ENCODE results near the gene HTT. TPM values are rescaled to one million over a fixed set of nuclear protein-coding genes. Genes with fewer than 3 reads are reported as not detected.
A peak's percentile ranks its signal among the peaks of the same experiment; 100 is the strongest.

Gene HTT
- 30.0 TPM for polyA plus RNA-seq (2013, experiment 1 of 2)
- 20.5 TPM for polyA plus RNA-seq (2013, experiment 2 of 2)

GRCh38 chr4:3074078-3074845 is at the start of gene HTT, which contains the start of gene HTT-AS:
HTT (plus strand) TSS chr4:3074681; CDS start chr4:3074826, 145 bp downstream.
HTT-AS (minus strand) TSS chr4:3074538.
- no peaks in the 10 kb centered on the region for H3K9me3 ChIP-seq (ENCODE audit: control insufficient read depth, low read length)
- peak within 1 kb of the TSS; percentile 96 for H3K27ac ChIP-seq (ENCODE audit: low read depth, low read length, severe bottlenecking)
- no peaks in the 10 kb centered on the region for H3K4me1 ChIP-seq (ENCODE audit: control insufficient read depth, insufficient read depth, low read length, poor library complexity, severe bottlenecking)
- peak within 1 kb of the TSS; percentile 64 for H3K4me3 ChIP-seq (ENCODE audit: extremely low read depth, insufficient read depth, low read length, poor library complexity, severe bottlenecking)
- H3K36me3 ChIP-seq (ENCODE audit: control insufficient read depth, insufficient read depth, low read length), result no peaks in the 10 kb centered on the region
- WGBS, 2 experiments (ENCODE audit: insufficient coverage in 2 of 2), result 0% methylated on average over 46 to 52 of the region's 81 CpGs

DNA sequence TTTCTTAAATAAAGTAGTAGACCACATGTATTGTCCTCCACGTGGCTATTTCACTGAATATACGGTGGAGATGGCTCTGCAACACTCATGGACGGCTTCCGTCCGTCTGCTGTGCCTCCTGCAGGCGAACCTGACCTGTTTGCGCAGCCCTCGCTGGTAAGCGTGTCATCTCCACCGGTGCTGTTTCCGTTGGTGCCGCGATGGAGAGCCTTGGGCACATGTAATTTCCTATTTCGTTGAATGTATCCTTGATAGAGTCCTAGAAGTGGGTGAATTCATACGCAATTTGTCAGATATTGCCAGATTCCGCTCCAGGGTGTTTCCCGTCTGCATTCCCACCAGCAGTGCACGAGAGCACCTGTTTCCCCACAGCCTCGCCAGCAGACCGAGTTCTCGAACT is 48.6 kb upstream of the HTT start:
- no peaks in the 10 kb centered on the region for H3K36me3 ChIP-seq (ENCODE audit: control insufficient read depth, insufficient read depth, low read length)
- no peak overlapping the region for H3K4me3 ChIP-seq (ENCODE audit: extremely low read depth, insufficient read depth, low read length, poor library complexity, severe bottlenecking)
- H3K9me3 ChIP-seq (ENCODE audit: control insufficient read depth, low read length), result no peaks in the 10 kb centered on the region
- no peak overlapping the region for H3K27ac ChIP-seq (ENCODE audit: low read depth, low read length, severe bottlenecking)
- WGBS, 2 experiments (ENCODE audit: insufficient coverage in 2 of 2), result 93 to 95% methylated on average over 17 to 18 of the region's 21 CpGs
- H3K4me1 ChIP-seq (ENCODE audit: control insufficient read depth, insufficient read depth, low read length, poor library complexity, severe bottlenecking), result no peaks in the 10 kb centered on the region

DNA sequence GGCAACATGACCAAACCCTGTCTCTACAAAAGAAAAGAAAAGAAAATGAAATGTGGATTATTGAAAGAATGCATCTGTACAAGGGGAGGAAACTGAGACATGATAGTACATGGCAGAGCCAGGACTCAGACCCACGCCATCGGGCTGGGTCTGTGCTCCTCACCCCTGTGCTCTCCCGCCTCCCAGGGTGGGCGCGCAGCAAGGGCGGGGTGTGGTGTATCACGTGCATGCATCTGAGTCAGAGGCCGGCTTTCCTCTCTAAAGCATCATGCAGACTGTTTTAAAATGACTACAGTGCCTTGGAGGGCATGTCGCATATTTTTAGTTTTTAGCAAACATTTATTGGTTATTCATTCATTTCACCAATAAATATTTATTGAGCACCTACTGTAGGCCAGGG is 47.9 kb upstream of the HTT start:
- 94 to 95% methylated on average over 7 to 8 of the region's 9 CpGs for WGBS, 2 experiments (ENCODE audit: insufficient coverage in 2 of 2)
- no peak overlapping the region for H3K4me3 ChIP-seq (ENCODE audit: extremely low read depth, insufficient read depth, low read length, poor library complexity, severe bottlenecking)
- H3K36me3 ChIP-seq (ENCODE audit: control insufficient read depth, insufficient read depth, low read length), result no peaks in the 10 kb centered on the region
- H3K9me3 ChIP-seq (ENCODE audit: control insufficient read depth, low read length), result no peaks in the 10 kb centered on the region
- H3K27ac ChIP-seq (ENCODE audit: low read depth, low read length, severe bottlenecking), result no peak overlapping the region
- H3K4me1 ChIP-seq (ENCODE audit: control insufficient read depth, insufficient read depth, low read length, poor library complexity, severe bottlenecking), result no peaks in the 10 kb centered on the region

DNA sequence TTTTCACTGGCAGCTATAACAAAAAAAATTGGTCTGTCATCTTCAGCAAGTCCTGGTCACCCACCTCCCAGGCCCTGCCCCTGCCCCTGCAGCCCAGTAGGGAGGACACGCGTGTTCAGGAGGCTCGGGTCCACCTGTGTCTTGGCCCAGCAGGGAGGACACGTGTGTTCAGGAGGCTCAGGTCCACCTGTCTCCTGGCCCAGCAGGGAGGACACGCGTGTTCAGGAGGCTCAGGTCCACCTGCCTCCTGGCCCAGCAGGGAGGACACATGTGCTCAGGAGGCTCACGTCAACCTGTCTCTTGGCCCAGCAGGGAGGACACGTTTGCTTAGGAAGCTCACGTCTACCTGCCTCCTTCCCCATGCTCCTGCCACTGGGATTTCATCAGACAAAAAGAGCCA is 45.0 kb upstream of the HTT start:
- no peak overlapping the region for H3K27ac ChIP-seq (ENCODE audit: low read depth, low read length, severe bottlenecking)
- H3K4me3 ChIP-seq (ENCODE audit: extremely low read depth, insufficient read depth, low read length, poor library complexity, severe bottlenecking), result no peak overlapping the region
- H3K36me3 ChIP-seq (ENCODE audit: control insufficient read depth, insufficient read depth, low read length), result no peaks in the 10 kb centered on the region
- WGBS, 2 experiments (ENCODE audit: insufficient coverage in 2 of 2), result 92 to 98% methylated on average over 8 to 9 of the region's 9 CpGs
- no peaks in the 10 kb centered on the region for H3K9me3 ChIP-seq (ENCODE audit: control insufficient read depth, low read length)
- no peaks in the 10 kb centered on the region for H3K4me1 ChIP-seq (ENCODE audit: control insufficient read depth, insufficient read depth, low read length, poor library complexity, severe bottlenecking)

- H3K27ac ChIP-seq (ENCODE audit: low read depth, low read length, severe bottlenecking), result no peak overlapping the region
- H3K9me3 ChIP-seq (ENCODE audit: control insufficient read depth, low read length), result no peaks in the 10 kb centered on the region
- no peaks in the 10 kb centered on the region for H3K4me1 ChIP-seq (ENCODE audit: control insufficient read depth, insufficient read depth, low read length, poor library complexity, severe bottlenecking)
- no peaks in the 10 kb centered on the region for H3K36me3 ChIP-seq (ENCODE audit: control insufficient read depth, insufficient read depth, low read length)
- H3K4me3 ChIP-seq (ENCODE audit: extremely low read depth, insufficient read depth, low read length, poor library complexity, severe bottlenecking), result no peak overlapping the region
- 86 to 91% methylated on average over 15 to 18 of the region's 18 CpGs for WGBS, 2 experiments (ENCODE audit: insufficient coverage in 2 of 2)
Measured at GRCh38 chr4:3030566-3031356, 43.7 kb upstream of the HTT start.

DNA sequence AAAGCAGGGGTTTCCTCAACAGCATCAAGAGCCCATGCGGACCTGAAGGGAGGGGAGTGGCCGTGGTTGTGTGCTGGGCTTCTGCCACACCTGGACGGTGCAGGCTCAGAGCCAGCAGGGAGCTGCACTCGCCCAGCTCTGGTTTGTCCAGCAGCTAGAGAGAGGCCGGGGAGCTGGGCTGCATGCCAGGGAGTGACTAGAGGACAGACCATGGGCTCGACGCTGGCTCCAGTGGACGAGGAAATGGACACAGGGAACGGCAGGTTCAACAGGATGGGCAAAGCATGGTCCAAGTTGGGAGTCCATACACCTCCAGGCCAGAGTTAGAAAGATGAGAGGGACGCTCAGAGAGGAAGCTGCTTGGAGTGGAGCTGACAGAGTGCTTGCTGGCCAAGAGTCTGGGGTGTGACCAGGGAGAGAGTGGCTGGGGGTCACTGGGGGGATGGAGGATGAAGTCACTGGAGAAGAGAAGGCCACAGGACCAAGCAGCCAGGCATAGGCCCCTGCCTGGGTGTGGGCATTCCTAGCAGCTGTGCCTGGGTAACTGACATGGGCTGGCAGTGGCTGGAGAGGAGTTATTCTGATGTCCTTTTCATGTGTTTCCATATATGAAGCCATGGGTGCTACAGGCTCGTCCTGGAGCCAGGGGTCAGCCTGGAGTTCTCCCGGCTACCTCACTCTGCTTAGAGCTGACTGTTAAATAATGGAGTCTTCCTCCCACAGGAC is 43.0 kb upstream of the HTT start:
- Histone ChIP-seq H3K4me1 (ENCODE audit: control insufficient read depth, insufficient read depth, low read length, poor library complexity, severe bottlenecking) (no peaks in the 10 kb centered on the region), H3K36me3 (ENCODE audit: control insufficient read depth, insufficient read depth, low read length) (no peaks in the 10 kb centered on the region)

DNA sequence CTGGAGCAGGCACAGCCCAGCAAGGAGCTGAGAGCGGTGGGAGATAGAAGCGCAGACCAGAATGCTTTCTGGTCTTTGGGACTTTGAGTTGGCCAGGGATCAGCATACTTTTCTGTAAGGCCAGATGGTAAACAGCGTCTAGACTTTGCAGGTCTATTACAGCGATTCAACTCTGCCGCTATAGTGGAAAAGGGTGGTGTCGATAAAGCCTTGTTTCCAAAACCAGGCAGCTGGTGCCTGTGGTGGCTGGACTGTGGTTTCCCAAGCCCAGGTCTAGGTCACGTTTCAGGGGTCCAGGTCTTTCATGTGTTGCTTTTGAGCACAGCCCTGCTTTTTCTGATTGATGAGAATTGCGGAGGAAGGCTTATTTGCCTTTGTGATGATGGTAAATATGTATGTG is 40.2 kb upstream of the HTT start:
- 93 to 97% methylated on average over 7 of the region's 8 CpGs for WGBS, 2 experiments (ENCODE audit: insufficient coverage in 2 of 2)
- no peak overlapping the region for H3K4me3 ChIP-seq (ENCODE audit: extremely low read depth, insufficient read depth, low read length, poor library complexity, severe bottlenecking)
- no peaks in the 10 kb centered on the region for H3K36me3 ChIP-seq (ENCODE audit: control insufficient read depth, insufficient read depth, low read length)
- no peak overlapping the region for H3K27ac ChIP-seq (ENCODE audit: low read depth, low read length, severe bottlenecking)
- H3K4me1 ChIP-seq (ENCODE audit: control insufficient read depth, insufficient read depth, low read length, poor library complexity, severe bottlenecking), result no peaks in the 10 kb centered on the region
- H3K9me3 ChIP-seq (ENCODE audit: control insufficient read depth, low read length), result no peaks in the 10 kb centered on the region

More for the DNA sequence above, 43.0 kb upstream of the HTT start:
- Histone ChIP-seq H3K9me3 (ENCODE audit: control insufficient read depth, low read length) (no peaks in the 10 kb centered on the region), H3K4me3 (ENCODE audit: extremely low read depth, insufficient read depth, low read length, poor library complexity, severe bottlenecking) (no peak overlapping the region), H3K27ac (ENCODE audit: low read depth, low read length, severe bottlenecking) (no peak overlapping the region)
- WGBS, 2 experiments (ENCODE audit: insufficient coverage in 2 of 2), result 92 to 93% methylated on average over 10 to 11 of the region's 12 CpGs

DNA sequence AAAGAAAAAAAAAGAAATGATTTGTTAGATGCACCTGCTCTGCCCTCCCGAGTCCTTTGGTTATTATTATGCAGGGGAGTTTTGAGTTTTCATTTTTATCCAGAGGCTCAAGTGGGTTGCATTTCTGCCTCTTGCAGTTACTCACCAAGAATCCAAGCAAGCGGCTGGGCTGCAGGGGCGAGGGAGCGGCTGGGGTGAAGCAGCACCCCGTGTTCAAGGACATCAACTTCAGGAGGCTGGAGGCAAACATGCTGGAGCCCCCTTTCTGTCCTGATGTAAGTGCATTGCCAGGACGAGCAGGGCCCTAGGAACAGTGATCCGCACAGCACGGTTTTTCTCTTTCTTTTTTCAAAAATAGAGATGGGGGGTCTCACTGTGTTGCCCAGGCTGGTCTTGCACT is 39.2 kb upstream of the HTT start:
- H3K27ac ChIP-seq (ENCODE audit: low read depth, low read length, severe bottlenecking), result no peak overlapping the region
- WGBS, 2 experiments (ENCODE audit: insufficient coverage in 2 of 2), result 93% methylated on average over 7 of the region's 8 CpGs
- no peak overlapping the region for H3K4me3 ChIP-seq (ENCODE audit: extremely low read depth, insufficient read depth, low read length, poor library complexity, severe bottlenecking)
- H3K9me3 ChIP-seq (ENCODE audit: control insufficient read depth, low read length), result no peaks in the 10 kb centered on the region
- no peaks in the 10 kb centered on the region for H3K4me1 ChIP-seq (ENCODE audit: control insufficient read depth, insufficient read depth, low read length, poor library complexity, severe bottlenecking)
- H3K36me3 ChIP-seq (ENCODE audit: control insufficient read depth, insufficient read depth, low read length), result no peaks in the 10 kb centered on the region

DNA sequence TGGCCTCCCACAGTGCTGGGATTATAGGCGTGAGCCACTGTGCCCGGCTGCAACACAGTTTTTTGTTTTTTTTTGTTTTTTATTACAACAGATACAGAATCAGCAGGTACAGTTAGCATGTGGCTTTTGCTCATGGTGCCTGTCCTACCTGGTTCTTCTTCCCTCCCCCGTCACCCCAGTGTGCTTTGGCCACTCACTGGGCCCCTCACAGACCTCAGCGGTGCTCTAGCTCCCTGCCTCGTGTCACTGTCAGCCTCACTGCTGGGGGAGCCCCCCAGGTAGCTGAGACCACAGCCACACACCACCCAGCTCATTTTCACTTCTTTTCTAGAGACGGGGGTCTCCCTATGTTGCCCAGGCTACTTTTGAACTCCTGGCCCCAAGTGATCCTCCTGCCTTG is 38.8 kb upstream of the HTT start:
- Histone ChIP-seq H3K4me3 (ENCODE audit: extremely low read depth, insufficient read depth, low read length, poor library complexity, severe bottlenecking) (no peak overlapping the region), H3K4me1 (ENCODE audit: control insufficient read depth, insufficient read depth, low read length, poor library complexity, severe bottlenecking) (no peaks in the 10 kb centered on the region), H3K36me3 (ENCODE audit: control insufficient read depth, insufficient read depth, low read length) (no peaks in the 10 kb centered on the region), H3K9me3 (ENCODE audit: control insufficient read depth, low read length) (no peaks in the 10 kb centered on the region), H3K27ac (ENCODE audit: low read depth, low read length, severe bottlenecking) (no peak overlapping the region)
- WGBS, 2 experiments (ENCODE audit: insufficient coverage in 2 of 2), result 80 to 83% methylated on average over 1 to 3 of the region's 6 CpGs

- 93 to 96% methylated on average over 19 to 20 of the region's 21 CpGs for WGBS, 2 experiments (ENCODE audit: insufficient coverage in 2 of 2)
Measured at GRCh38 chr4:3036131-3036952, 38.1 kb upstream of the HTT start.

More at GRCh38 chr4:3036131-3036952, 38.1 kb upstream of the HTT start:
- Histone ChIP-seq H3K27ac (ENCODE audit: low read depth, low read length, severe bottlenecking) (no peak overlapping the region), H3K4me3 (ENCODE audit: extremely low read depth, insufficient read depth, low read length, poor library complexity, severe bottlenecking) (no peak overlapping the region), H3K4me1 (ENCODE audit: control insufficient read depth, insufficient read depth, low read length, poor library complexity, severe bottlenecking) (no peaks in the 10 kb centered on the region), H3K36me3 (ENCODE audit: control insufficient read depth, insufficient read depth, low read length) (no peaks in the 10 kb centered on the region), H3K9me3 (ENCODE audit: control insufficient read depth, low read length) (no peaks in the 10 kb centered on the region)
